ENCODE results near the gene NFIB.

The NFIB gene

DNA sequence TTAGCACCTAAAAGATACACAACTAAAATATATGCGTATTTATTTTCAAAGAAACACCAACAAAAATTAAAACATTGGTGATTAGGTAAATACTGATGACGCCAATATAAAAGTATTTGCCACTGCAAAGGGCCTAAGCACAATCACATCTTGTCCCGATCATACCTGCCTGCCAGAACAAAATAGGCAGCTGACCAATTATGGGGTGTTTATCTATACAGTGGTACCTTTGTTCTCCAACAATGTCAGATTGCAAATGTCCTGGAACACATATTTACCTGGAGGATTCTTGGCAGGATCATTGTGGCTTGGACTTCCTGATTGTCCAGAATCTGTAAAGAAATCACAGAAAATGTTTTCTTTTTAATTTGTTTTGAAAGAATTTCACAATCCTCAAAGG, 134.5 kb downstream of the NFIB start:
- FAIRE-seq = peak; percentile 54

DNA sequence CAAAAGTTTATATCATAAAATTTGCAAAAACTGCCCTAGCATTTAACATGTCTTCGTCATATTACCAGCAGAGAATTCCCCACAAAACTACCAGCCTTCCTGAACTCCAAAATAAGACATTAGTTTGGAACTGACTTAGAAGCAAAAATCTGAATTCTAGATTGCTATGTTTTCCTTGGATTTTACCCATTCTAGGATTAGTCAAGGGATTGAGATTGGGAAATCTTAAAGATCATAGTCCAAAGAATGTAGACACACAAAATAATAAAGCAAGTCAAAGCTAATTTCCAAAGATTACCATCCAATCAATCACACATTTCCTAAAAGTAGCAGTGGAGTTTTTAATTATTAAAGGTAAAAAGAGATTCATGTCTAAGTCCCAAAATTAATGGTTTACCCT, 138.2 kb downstream of the NFIB start:
- no peak for FAIRE-seq

DNA sequence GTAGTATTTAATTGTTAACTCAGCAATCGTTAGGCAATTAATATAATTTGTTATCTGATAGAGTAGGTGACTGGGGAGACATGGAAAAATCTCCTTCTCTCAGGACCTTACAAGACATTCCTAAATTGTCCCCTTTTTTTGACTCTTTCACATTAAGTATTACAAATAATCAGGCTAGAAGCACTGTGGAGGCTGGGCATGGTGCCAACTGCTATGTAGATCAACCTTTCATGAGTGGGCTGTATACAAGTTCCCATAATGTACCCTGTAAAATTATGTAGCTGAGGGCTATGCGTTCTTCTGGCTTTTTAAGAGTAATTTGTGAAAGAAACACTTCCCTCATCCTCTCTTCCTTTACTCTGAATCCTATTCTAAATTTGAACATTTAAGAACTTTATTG, 140.2 kb downstream of the NFIB start:
- no peak for FAIRE-seq

GRCh38 chr9:14170973-14171596, 142.9 kb downstream of the NFIB start:
- no peak for FAIRE-seq

DNA sequence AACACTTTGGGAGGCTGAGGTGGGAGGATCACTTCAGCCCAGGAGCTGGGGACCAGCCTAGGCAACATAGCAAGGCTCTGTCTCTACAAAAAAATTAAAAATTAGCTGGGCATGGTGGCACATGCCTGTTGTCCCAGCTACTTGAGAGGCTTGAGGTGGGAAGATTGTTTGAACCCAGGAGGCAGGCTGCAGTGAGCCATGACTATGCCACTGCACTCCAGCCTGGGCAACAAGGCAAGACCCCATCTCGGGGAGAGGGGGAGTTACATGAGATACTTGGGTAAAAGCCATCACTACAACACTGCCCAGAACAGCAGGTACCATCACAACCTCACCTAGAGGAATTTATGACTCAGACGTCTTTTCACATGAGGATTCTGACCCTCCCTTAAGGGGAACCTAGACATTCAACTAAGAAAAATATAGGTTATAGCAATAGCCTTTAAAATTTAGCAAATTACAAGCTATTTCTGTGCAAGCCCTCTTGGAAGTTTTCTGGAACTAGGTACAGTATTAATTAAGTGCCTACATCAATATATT, 143.5 kb downstream of the NFIB start:
- no peak for FAIRE-seq

- FAIRE-seq = no peak
Measured at GRCh38 chr9:14168381-14168780, 145.6 kb downstream of the NFIB start.

- no peak for FAIRE-seq
Measured at GRCh38 chr9:14165376-14166035, 148.4 kb downstream of the NFIB start.

- no peak for FAIRE-seq
Measured at GRCh38 chr9:14164908-14165307, 149.0 kb downstream of the NFIB start.

- FAIRE-seq = no peak
Measured at GRCh38 chr9:14159440-14160216, 154.3 kb downstream of the NFIB start.

DNA sequence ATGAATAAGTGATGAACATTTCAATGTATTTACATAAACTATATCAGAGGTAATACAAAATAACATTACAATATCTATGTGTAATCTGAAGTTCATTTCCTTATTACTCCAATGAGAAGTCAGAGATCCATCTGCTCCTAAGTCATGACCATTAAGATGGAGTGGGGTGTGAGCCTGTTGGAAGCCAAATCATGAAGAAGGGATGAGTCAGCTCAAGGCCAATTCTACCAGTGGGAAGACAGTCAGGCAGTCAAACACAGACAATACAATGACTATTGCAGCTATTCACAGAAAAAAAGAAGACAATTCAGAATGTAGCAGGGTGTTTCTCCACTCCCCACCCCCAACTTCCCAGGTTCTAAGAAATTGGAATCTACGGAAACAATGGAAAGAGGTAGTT, 155.0 kb downstream of the NFIB start:
- no peak for FAIRE-seq

DNA sequence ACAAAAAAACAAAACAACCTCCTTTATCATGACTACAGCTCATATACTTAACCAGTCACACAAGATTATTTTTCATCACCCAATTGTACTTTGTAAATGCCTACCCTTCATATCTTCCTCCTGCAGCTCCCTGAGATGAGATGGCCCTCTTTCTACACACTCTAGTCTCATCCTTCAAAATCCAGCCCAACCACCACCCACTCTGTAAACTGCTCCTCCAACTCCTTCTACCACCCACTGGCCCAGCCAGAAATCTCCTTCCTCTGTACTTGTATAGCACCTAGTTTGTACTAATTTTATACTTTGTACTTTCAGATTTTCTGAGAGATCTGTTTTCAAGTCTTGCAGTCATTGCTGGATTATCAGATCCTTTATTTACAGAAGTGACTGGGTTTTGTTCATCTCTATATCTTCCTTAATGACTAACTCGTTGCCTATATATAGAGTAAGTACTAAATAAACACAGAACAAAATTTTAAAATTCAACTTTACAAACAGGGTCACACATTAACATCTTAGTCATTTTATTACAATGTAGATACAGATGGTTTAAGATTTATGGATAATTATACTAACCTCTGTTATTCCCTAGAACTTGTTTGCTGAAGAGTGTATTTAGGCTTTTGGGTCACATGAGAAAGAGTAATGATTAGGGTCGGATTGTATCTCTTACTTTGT, 155.7 kb downstream of the NFIB start:
- FAIRE-seq = no peak

DNA sequence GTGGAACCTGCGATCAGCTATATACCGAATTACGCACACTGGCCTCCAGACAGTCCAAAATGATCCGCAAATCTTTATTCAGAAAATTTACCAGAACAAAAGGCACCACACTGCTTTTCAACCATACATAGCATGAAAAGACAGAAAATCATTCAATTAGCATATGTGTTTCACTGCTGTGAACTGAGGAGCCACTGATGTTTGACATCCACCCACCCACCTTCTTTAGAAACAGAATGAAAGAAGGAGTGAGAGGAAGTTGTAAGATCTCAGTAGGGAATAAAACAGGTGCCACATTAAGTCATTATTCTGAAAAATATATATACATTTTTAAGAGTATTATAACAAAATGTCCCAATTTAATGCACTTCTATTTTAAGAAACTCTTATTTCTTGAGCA, 156.8 kb downstream of the NFIB start:
- FAIRE-seq = no peak

GRCh38 chr9:14156046-14156445, 157.9 kb downstream of the NFIB start:
- FAIRE-seq = no peak

DNA sequence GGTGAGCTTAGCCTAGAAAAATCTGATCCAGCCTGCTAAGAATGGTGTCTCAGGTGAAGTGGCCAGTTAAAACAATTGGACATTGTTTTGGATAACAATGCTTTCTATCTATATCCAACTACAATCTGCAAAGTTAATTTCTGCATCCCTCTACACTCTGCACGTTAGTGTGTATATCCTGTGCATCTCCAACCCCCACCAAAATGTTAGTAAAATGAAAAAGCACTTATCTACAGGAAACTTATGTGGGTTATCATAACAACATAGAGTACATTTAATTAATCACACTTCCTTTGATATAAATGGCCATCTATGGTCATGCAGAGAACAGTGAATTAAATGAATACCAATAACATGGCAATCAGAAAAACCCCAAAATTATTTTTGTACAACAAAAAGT, 158.7 kb downstream of the NFIB start:
- no peak for FAIRE-seq

GRCh38 chr9:14153310-14153720, 160.6 kb downstream of the NFIB start:
- FAIRE-seq = peak; percentile 23

- no peak for FAIRE-seq
Measured at GRCh38 chr9:14151451-14151850, 162.5 kb downstream of the NFIB start.

- FAIRE-seq = no peak
Measured at GRCh38 chr9:14148501-14149103, 165.3 kb downstream of the NFIB start.

DNA sequence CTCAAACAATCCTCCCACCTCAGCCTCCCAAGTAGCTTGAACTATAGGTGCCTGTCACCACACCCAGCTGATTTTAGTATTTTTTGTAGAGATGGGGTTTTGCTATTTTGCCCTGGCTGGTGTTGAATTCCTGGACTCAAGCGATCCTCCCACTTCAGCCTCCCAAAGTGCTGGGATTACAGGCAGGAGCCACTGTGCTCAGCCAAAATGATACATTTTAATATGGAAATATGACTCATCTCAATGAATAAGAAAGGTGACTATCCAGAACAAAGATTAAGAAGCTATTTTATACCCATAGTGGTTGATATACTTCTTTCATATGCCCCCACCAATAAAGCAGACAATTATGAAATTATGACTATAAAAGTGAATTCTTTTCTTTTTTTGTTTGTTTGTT, 166.2 kb downstream of the NFIB start:
- no peak for FAIRE-seq

GRCh38 chr9:14146201-14146874, 167.6 kb downstream of the NFIB start:
- FAIRE-seq = no peak

- no peak for FAIRE-seq
Measured at GRCh38 chr9:14144215-14144614, 169.7 kb downstream of the NFIB start.

- FAIRE-seq = no peak
Measured at GRCh38 chr9:14141699-14142098, 172.2 kb downstream of the NFIB start.

GRCh38 chr9:14140096-14140697, 173.7 kb downstream of the NFIB start:
- no peak for FAIRE-seq

Data from endometrium (tissue), 2 donors.